ENCODE results near the gene AATF. TPM values are rescaled to one million over a fixed set of nuclear protein-coding genes. Genes with fewer than 3 reads are reported as not detected.

Gene AATF
- total and polyA plus RNA-seq, 2 experiments from 2014 or later: 35.6 to 48.1 TPM

- Histone ChIP-seq H3K27me3 (replicated peaks; ENCODE audit: insufficient read depth) (no peaks in the 10 kb centered on the region), H4K20me1 (ENCODE audit: insufficient read depth) (no peaks in the 10 kb centered on the region), H3K79me2 (ENCODE audit: insufficient read depth) (no peaks in the 10 kb centered on the region), H3K27ac (no peak overlapping the region), H3K9me2 (ENCODE audit: insufficient read depth) (no peaks in the 10 kb centered on the region), H3K36me3 (ENCODE audit: low read depth) (peaks cover 5% of the 10 kb centered on the region; the same call in 1 of the 2 replicates), H2AFZ (no peak overlapping the region), H3K4me2 (ENCODE audit: unreplicated experiment) (no peak overlapping the region), H3F3A (ENCODE audit: insufficient read depth) (no peaks in the 10 kb centered on the region), H3K9me3 (ENCODE audit: low read depth) (no peaks in the 10 kb centered on the region), H3K4me1 (ENCODE audit: insufficient read depth) (no peaks in the 10 kb centered on the region), H3K9ac (no peak overlapping the region), H3K4me3 (no peak overlapping the region)
- 87 to 89% methylated on average over 4 of the region's 4 CpGs for WGBS, 2 experiments (ENCODE audit: low coverage in 1 of 2, low lambda C conversion rate in 2 of 2, missing lambda C conversion rate in 2 of 2)
- no peak for DNase-seq
- in situ Hi-C loops (cut with MboI): no loop called here
- TF ChIP-seq EZH2 (IDR thresholded peaks at IDR 0.05; ENCODE audit: insufficient read depth, poor library complexity, severe bottlenecking): no peak
- no peak for TF ChIP-seq EZH2phosphoT487 (IDR thresholded peaks at IDR 0.05; ENCODE audit: insufficient read depth, low read depth)
Measured at GRCh38 chr17:37100231-37100630, 151.5 kb downstream of the AATF start.

GRCh38 chr17:37101306-37101705, 152.6 kb downstream of the AATF start:
- Histone ChIP-seq H3F3A (ENCODE audit: insufficient read depth) (no peaks in the 10 kb centered on the region), H2AFZ (no peak overlapping the region), H3K4me2 (ENCODE audit: unreplicated experiment) (no peak overlapping the region), H3K27me3 (replicated peaks; ENCODE audit: insufficient read depth) (no peaks in the 10 kb centered on the region), H3K4me3 (no peak overlapping the region), H3K79me2 (ENCODE audit: insufficient read depth) (no peaks in the 10 kb centered on the region), H3K27ac (no peak overlapping the region), H3K9me3 (ENCODE audit: low read depth) (no peaks in the 10 kb centered on the region), H3K36me3 (ENCODE audit: low read depth) (peaks cover 11% of the 10 kb centered on the region; the same call in 1 of the 2 replicates), H3K4me1 (ENCODE audit: insufficient read depth) (no peaks in the 10 kb centered on the region), H3K9me2 (ENCODE audit: insufficient read depth) (no peaks in the 10 kb centered on the region), H4K20me1 (ENCODE audit: insufficient read depth) (no peaks in the 10 kb centered on the region), H3K9ac (no peak overlapping the region)
- no peak for TF ChIP-seq EZH2phosphoT487 (IDR thresholded peaks at IDR 0.05; ENCODE audit: insufficient read depth, low read depth)
- TF ChIP-seq EZH2 (IDR thresholded peaks at IDR 0.05; ENCODE audit: insufficient read depth, poor library complexity, severe bottlenecking): no peak
- no peak for DNase-seq
- WGBS, 2 experiments (ENCODE audit: low coverage in 1 of 2, low lambda C conversion rate in 2 of 2, missing lambda C conversion rate in 2 of 2): 95 to 100% methylated on average over 2 of the region's 2 CpGs
- in situ Hi-C loops (cut with MboI): no loop called here

- H3K9ac ChIP-seq: no peak overlapping the region
- H3K27ac ChIP-seq: no peak overlapping the region
- no peak overlapping the region for H3K4me3 ChIP-seq
- H3K4me1 ChIP-seq (ENCODE audit: insufficient read depth): peaks cover 10% of the 10 kb centered on the region
- TF ChIP-seq EZH2phosphoT487 (IDR thresholded peaks at IDR 0.05; ENCODE audit: insufficient read depth, low read depth): no peak
- TF ChIP-seq EZH2 (IDR thresholded peaks at IDR 0.05; ENCODE audit: insufficient read depth, poor library complexity, severe bottlenecking): no peak
- no peaks in the 10 kb centered on the region for H3K9me2 ChIP-seq (ENCODE audit: insufficient read depth)
- H2AFZ ChIP-seq: no peak overlapping the region
- no peaks in the 10 kb centered on the region for H4K20me1 ChIP-seq (ENCODE audit: insufficient read depth)
- H3K9me3 ChIP-seq (ENCODE audit: low read depth): no peaks in the 10 kb centered on the region
- H3K4me2 ChIP-seq (ENCODE audit: unreplicated experiment): no peak overlapping the region
- no peaks in the 10 kb centered on the region for H3K27me3 ChIP-seq (replicated peaks; ENCODE audit: insufficient read depth)
- DNase-seq: no peak
- WGBS, 2 experiments (ENCODE audit: low coverage in 1 of 2, low lambda C conversion rate in 2 of 2, missing lambda C conversion rate in 2 of 2): 97% methylated on average over 4 of the region's 4 CpGs
- in situ Hi-C loops (cut with MboI): no loop called here
- H3K36me3 ChIP-seq (ENCODE audit: low read depth): peaks cover 6% of the 10 kb centered on the region; the same call in 1 of the 2 replicates
- H3K79me2 ChIP-seq (ENCODE audit: insufficient read depth): no peaks in the 10 kb centered on the region
- no peaks in the 10 kb centered on the region for H3F3A ChIP-seq (ENCODE audit: insufficient read depth)
Measured at GRCh38 chr17:37103231-37103630, 154.5 kb downstream of the AATF start.

- H3K9me2 ChIP-seq (ENCODE audit: insufficient read depth): no peaks in the 10 kb centered on the region
- H4K20me1 ChIP-seq (ENCODE audit: insufficient read depth): no peaks in the 10 kb centered on the region
- H3K9me3 ChIP-seq (ENCODE audit: low read depth): no peaks in the 10 kb centered on the region
- no peaks in the 10 kb centered on the region for H3K79me2 ChIP-seq (ENCODE audit: insufficient read depth)
- TF ChIP-seq EZH2 (IDR thresholded peaks at IDR 0.05; ENCODE audit: insufficient read depth, poor library complexity, severe bottlenecking) (no peak), EZH2phosphoT487 (IDR thresholded peaks at IDR 0.05; ENCODE audit: insufficient read depth, low read depth) (no peak)
- in situ Hi-C loops (cut with MboI): no loop called here
- DNase-seq: no peak
- peaks cover 9% of the 10 kb centered on the region; the same call in 1 of the 2 replicates for H3K36me3 ChIP-seq (ENCODE audit: low read depth)
- H3K4me2 ChIP-seq (ENCODE audit: unreplicated experiment): no peak overlapping the region
- no peak overlapping the region for H2AFZ ChIP-seq
- H3F3A ChIP-seq (ENCODE audit: insufficient read depth): no peaks in the 10 kb centered on the region
- no peak overlapping the region for H3K4me3 ChIP-seq
- no peak overlapping the region for H3K27ac ChIP-seq
- H3K4me1 ChIP-seq (ENCODE audit: insufficient read depth): peaks cover 10% of the 10 kb centered on the region
- no peaks in the 10 kb centered on the region for H3K27me3 ChIP-seq (replicated peaks; ENCODE audit: insufficient read depth)
- no peak overlapping the region for H3K9ac ChIP-seq
- WGBS, 2 experiments (ENCODE audit: low coverage in 1 of 2, low lambda C conversion rate in 2 of 2, missing lambda C conversion rate in 2 of 2): 93 to 98% methylated on average over 1 of the region's 1 CpG
Measured at GRCh38 chr17:37106049-37106448, 157.3 kb downstream of the AATF start.

Small RNA genes within 50 kb of the gene (microRNA-seq; reads per million reads assigned to microRNA genes)
- not detected for gene MIR2909 (ENCODE audit: borderline number of aligned reads)

Small RNA genes within 50 kb of the gene (small RNA-seq; reads per million reads assigned to genes)
- gene AC243773.2 (ENCODE audit: low read depth, low replicate concordance) (not detected), gene MIR2909 (ENCODE audit: low read depth, low replicate concordance) (not detected)

Other genes starting within 250 kb of the AATF start
- not detected in 2 replicates for gene LHX1, start 11.5 kb upstream of the AATF start, total RNA-seq (2014; rRNA removed; shearing (Covaris generic))
- gene LHX1, start 11.5 kb upstream of the AATF start, polyA plus RNA-seq (2016; fragmentation: Nextera tagmentation; extraction: Ambion mirVana): not detected in 2 replicates